IMR-90 (cell line): ENCODE measurements around the gene SCARF2. TPM values are rescaled to one million over a fixed set of nuclear protein-coding genes. Genes with fewer than 3 reads are reported as not detected.

Source experiments
- ATAC-seq: fragments of 200-7000 bp; cut with Tn5 transposase; 2 replicates; pipeline ENCODE4 v1.9.1; 2020; ENCODE audit warnings: low read depth, mild to moderate bottlenecking, moderate library complexity
- BruUV-seq: library from RNA; stranded (reverse); fragments of 400-500 nt; replicated peaks from 2 replicates; lab custom pipeline; 2021; lab: Mats Ljungman, UMichigan
- CTCF ChIA-PET: fragments of 300-600 bp; formaldehyde crosslinking; extraction: SDS; loops from one replicate; lab custom pipeline; 2021; ENCODE audit warnings: antibody characterized with exemption; lab: Yijun Ruan, JAX
- POLR2A ChIA-PET: fragments of 300-600 bp; sonication (Branson Sonifier 250); formaldehyde crosslinking; loops from one replicate; lab custom pipeline; 2022; ENCODE audit warnings: antibody characterized with exemption; ENCODE audit not compliant: unreplicated experiment; lab: Charles Lee
- DNase-seq: peaks from one replicate; pipeline ENCODE4 v3.0.0; 2013
- H2AFZ ChIP-seq: replicated peaks from 2 replicates; pipeline ENCODE3; 2013; ENCODE audit warnings: low read length, mild to moderate bottlenecking; ENCODE audit not compliant: poor library complexity
- H2AK5ac ChIP-seq: 2 replicates; pipeline ENCODE4 v1.6.1; 2013; ENCODE audit warnings: low read depth, low read length, inconsistent platforms
- H2AK9ac ChIP-seq: replicated peaks from 2 replicates; pipeline ENCODE3; 2013; ENCODE audit warnings: mild to moderate bottlenecking, low read depth, low read length, moderate library complexity; ENCODE audit not compliant: poor library complexity
- H2BK120ac ChIP-seq: 2 replicates; pipeline ENCODE4 v1.6.1; 2013; ENCODE audit warnings: low read depth, low read length, inconsistent platforms
- H2BK15ac ChIP-seq: 3 replicates; pipeline ENCODE4 v1.6.1; 2013; ENCODE audit warnings: low read depth, low read length, inconsistent platforms
- H2BK20ac ChIP-seq: 2 replicates; pipeline ENCODE4 v1.6.1; 2013; ENCODE audit warnings: low read depth, mild to moderate bottlenecking, inconsistent platforms, low read length, moderate library complexity
- H2BK5ac ChIP-seq: 2 replicates; pipeline ENCODE4 v1.6.1; 2013; ENCODE audit warnings: mild to moderate bottlenecking, low read depth, low read length, inconsistent platforms; ENCODE audit not compliant: poor library complexity, severe bottlenecking
- H3K14ac ChIP-seq: replicated peaks from 2 replicates; pipeline ENCODE4 v1.6.1; 2013; ENCODE audit warnings: low read depth, low read length, inconsistent platforms
- H3K18ac ChIP-seq: 2 replicates; pipeline ENCODE4 v1.6.1; 2013; ENCODE audit warnings: low read depth, low read length, control low read depth
- H3K23ac ChIP-seq: 2 replicates; pipeline ENCODE4 v1.6.1; 2013; ENCODE audit warnings: low read depth, low read length, inconsistent platforms
- H3K27ac ChIP-seq: 2 replicates; pipeline ENCODE4 v1.5.1; 2013; ENCODE audit warnings: mild to moderate bottlenecking, control low read depth, low read length; ENCODE audit not compliant: insufficient read depth
- H3K27me3 ChIP-seq: 2 replicates; pipeline ENCODE4 v1.6.1; 2013; ENCODE audit warnings: low read length; ENCODE audit not compliant: control insufficient read depth, insufficient read depth
- H3K36me3 ChIP-seq: 2 replicates; pipeline ENCODE4 v1.6.1; 2013; ENCODE audit warnings: low read length, mixed read lengths; ENCODE audit not compliant: control insufficient read depth, insufficient read depth
- H3K4ac ChIP-seq: 2 replicates; pipeline ENCODE4 v1.6.1; 2013; ENCODE audit warnings: low read depth, low read length, inconsistent platforms
- H3K4me1 ChIP-seq: 2 replicates; pipeline ENCODE4 v1.6.1; 2013; ENCODE audit warnings: low read length, mixed read lengths; ENCODE audit not compliant: control insufficient read depth, insufficient read depth
- H3K4me2 ChIP-seq: 2 replicates; pipeline ENCODE4 v1.6.1; 2013; ENCODE audit warnings: low read depth, mild to moderate bottlenecking, control low read depth, low read length, moderate library complexity
- H3K4me3 ChIP-seq: 2 replicates; pipeline ENCODE4 v1.5.1; 2013; ENCODE audit warnings: low read depth, mild to moderate bottlenecking, control low read depth, low read length, moderate library complexity; ENCODE audit not compliant: insufficient read depth
- H3K56ac ChIP-seq: 2 replicates; pipeline ENCODE4 v1.6.1; 2013; ENCODE audit warnings: low read length, inconsistent platforms; ENCODE audit not compliant: insufficient read depth; ENCODE audit errors: extremely low read depth
- H3K79me1 ChIP-seq, 2 experiments: 2 replicates each; pipeline ENCODE4 v1.6.1; 2013; ENCODE audit warnings: low read length in 2 of 2, inconsistent platforms in 1 of 2, low read depth in 1 of 2
- H3K9ac ChIP-seq: 2 replicates; pipeline ENCODE4 v1.6.1; 2013; ENCODE audit warnings: low read depth, low read length, control low read depth
- H3K9me1 ChIP-seq: 2 replicates; pipeline ENCODE4 v1.6.1; 2013; ENCODE audit warnings: low read length, inconsistent platforms; ENCODE audit not compliant: insufficient read depth
- H3K9me3 ChIP-seq: 2 replicates; pipeline ENCODE4 v1.6.1; 2013; ENCODE audit warnings: low read length; ENCODE audit not compliant: control insufficient read depth, insufficient read depth
- H4K20me1 ChIP-seq: 2 replicates; pipeline ENCODE4 v1.6.1; 2013; ENCODE audit warnings: low read length, inconsistent platforms; ENCODE audit not compliant: insufficient read depth
- H4K5ac ChIP-seq: 2 replicates; pipeline ENCODE4 v1.6.1; 2013; ENCODE audit warnings: mild to moderate bottlenecking, low read depth, low read length, control low read depth
- H4K8ac ChIP-seq, 2 experiments: 2 replicates each; pipeline ENCODE4 v1.6.1; 2013; ENCODE audit warnings: low read depth in 2 of 2, low read length in 2 of 2, control low read depth in 1 of 2, inconsistent platforms in 1 of 2
- H4K91ac ChIP-seq: 2 replicates; pipeline ENCODE4 v1.6.1; 2013; ENCODE audit warnings: low read depth, low read length, inconsistent platforms; ENCODE audit not compliant: insufficient read depth
- CHD1 ChIP-seq: IDR thresholded peaks from 2 replicates; pipeline ENCODE4 v1.6.1; 2012; ENCODE audit warnings: low read depth, low read length, improper control_type of control experiment
- CTCF ChIP-seq: conservative IDR thresholded peaks from 2 replicates; pipeline ENCODE4 v1.5.1; 2012; ENCODE audit warnings: mild to moderate bottlenecking, low read depth, low read length, improper control_type of control experiment
- MAZ ChIP-seq: IDR thresholded peaks from 2 replicates; pipeline ENCODE4 v1.6.1; 2012; ENCODE audit warnings: low read depth, mild to moderate bottlenecking, low read length, improper control_type of control experiment, moderate library complexity, borderline replicate concordance
- RAD21 ChIP-seq: IDR thresholded peaks from 2 replicates; pipeline ENCODE4 v1.6.1; 2012; ENCODE audit warnings: low read length, improper control_type of control experiment
- RCOR1 ChIP-seq: IDR thresholded peaks from 2 replicates; pipeline ENCODE4 v1.6.1; 2012; ENCODE audit warnings: mild to moderate bottlenecking, low read length, improper control_type of control experiment; ENCODE audit not compliant: insufficient replicate concordance
- WGBS, 2 experiments: methylation state at CpG; one replicate each; pipeline versions ENCODE4 v1.1.5 to v1.1.7; 2013; ENCODE audit warnings: missing lambda C conversion rate in 2 of 2; ENCODE audit not compliant: insufficient read length in 1 of 2; ENCODE audit errors: extremely low coverage in 2 of 2; 5-methylcytosine and 5-hydroxymethylcytosine counted together
- dilution Hi-C: fragments of 300-500 bp; cut with HindIII; formaldehyde crosslinking; loops from one replicate; pipeline ENCODE4 v1.14.3; 2018; ENCODE audit warnings: low sequenced_read_pairs; ENCODE audit not compliant: unreplicated experiment
- in situ Hi-C: fragments of 300-500 bp; cut with MboI; formaldehyde crosslinking; loops from 3 replicates; pipeline ENCODE4 v1.14.3; 2019; ENCODE audit warnings: low sequenced_read_pairs, inconsistent platforms, mixed read lengths
- intact Hi-C: fragments of 100-400 bp; cut with micrococcal nuclease; formaldehyde crosslinking; loops from 2 replicates; pipeline ENCODE4 v1.10.0; 2022
- polyA plus RNA-seq, 3 experiments: library from polyadenylated mRNA; depleted of rRNA; stranded (reverse); fragments of >200 nt; gene quantifications; 2 replicates each; pipeline ENCODE4 v1.2.3, GENCODE V29; 2012; ENCODE audit warnings: low replicate concordance in 1 of 3
- total RNA-seq: library from RNA; depleted of rRNA; stranded (reverse); fragments of >200 nt; gene quantifications from 2 replicates; pipeline ENCODE4 v1.2.3, GENCODE V29; 2012
- TF ChIP-seq, protein P1 (sequence below): fragments of 150-350 bp; IDR thresholded peaks from 2 replicates; pipeline ENCODE4 v1.6.1; 2016; ENCODE audit warnings: low read depth, mild to moderate bottlenecking, low read length, moderate library complexity, borderline replicate concordance
- TF ChIP-seq, protein P2 (sequence below): fragments of 150-350 bp; IDR thresholded peaks from 2 replicates; pipeline ENCODE4 v1.6.1; 2017; ENCODE audit warnings: mild to moderate bottlenecking, antibody characterized with exemption, low read length, low read depth

SCARF2 gene
- total and polyA plus RNA-seq, 2 of the 4 experiments (the other 2 are of a cell fraction): 3.4 to 37.0 TPM

DNA sequence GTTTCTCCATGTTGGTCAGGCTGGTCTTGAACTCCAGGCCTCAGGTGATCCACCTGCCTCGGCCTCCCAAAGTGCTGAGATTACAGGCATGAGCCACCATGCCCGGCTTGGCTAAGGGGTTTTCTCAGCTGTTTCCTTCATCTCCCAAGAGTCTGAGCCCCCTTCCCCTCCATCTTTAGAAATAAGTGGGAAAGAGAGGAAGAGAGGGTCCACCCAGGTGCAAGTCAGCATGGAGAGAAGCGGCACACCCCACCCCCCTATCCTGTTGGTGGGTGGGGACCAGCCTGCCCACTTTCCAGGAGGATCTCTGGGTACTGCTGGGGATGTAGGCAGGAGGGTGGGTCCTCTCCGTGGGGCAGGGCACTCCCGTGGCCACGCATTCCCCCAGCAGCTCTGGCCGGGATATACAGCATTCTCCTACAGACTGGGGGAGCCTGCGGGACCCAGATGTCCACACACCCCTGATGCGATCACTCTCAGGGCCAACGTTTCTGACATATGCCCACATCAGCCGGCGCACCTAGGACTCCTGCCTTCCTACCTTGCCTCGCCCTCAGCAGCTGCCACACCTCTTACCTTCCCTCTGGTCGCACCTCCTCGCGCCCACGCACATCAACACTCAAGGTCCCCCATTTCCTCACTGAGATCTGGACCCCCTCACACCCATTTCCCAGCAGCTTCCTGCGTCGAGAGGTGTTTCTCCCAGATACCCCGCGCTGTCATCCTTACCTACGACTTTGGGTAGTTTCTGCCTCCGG, 8.9 kb downstream of the SCARF2 start:
- H4K20me1 ChIP-seq: peaks cover 75% of the 10 kb centered on the region
- no peak overlapping the region for H2BK120ac ChIP-seq
- H3K23ac ChIP-seq: no peak overlapping the region
- CTCF ChIA-PET: no interaction called here
- no peaks in the 10 kb centered on the region for H3K9me3 ChIP-seq
- no peak overlapping the region for H2BK20ac ChIP-seq
- H2AFZ ChIP-seq: no peak overlapping the region
- no peaks in the 10 kb centered on the region for H3K27me3 ChIP-seq
- 99% methylated on average over 14 of the region's 23 CpGs; no CpG with 5 or more reads in 1 of the 2 experiments for WGBS, 2 experiments
- H3K9ac ChIP-seq: no peak overlapping the region
- 0 out of 2 replicates have a peak, but pooled peaks cover under 1% of the 10 kb centered on the region for H3K4me1 ChIP-seq
- H3K4ac ChIP-seq: no peak overlapping the region
- no peak for ATAC-seq
- BruUV-seq: no TSS peak
- no peak overlapping the region for H2BK15ac ChIP-seq
- H2AK5ac ChIP-seq: no peak overlapping the region
- no peak overlapping the region for H3K4me3 ChIP-seq
- peak overlapping the region; percentile 65 for H2AK9ac ChIP-seq
- H3K14ac ChIP-seq: no peak overlapping the region
- peaks cover 12% of the 10 kb centered on the region for H3K9me1 ChIP-seq
- H3K27ac ChIP-seq: no peak overlapping the region
- H3K36me3 ChIP-seq: peaks cover 54% of the 10 kb centered on the region
- no peak overlapping the region for H3K56ac ChIP-seq
- dilution Hi-C loops (no loop called here), in situ Hi-C loops (no loop called here), intact Hi-C loops (no loop called here)
- H4K91ac ChIP-seq: no peak overlapping the region
- no peak overlapping the region for H2BK5ac ChIP-seq
- H3K4me2 ChIP-seq: no peak overlapping the region
- POLR2A ChIA-PET: interaction anchor here (0.6 kb wide), 1 partner anchor 84 kb away, joined by 3 read pairs; no protein-coding TSS in a partner anchor
- H4K5ac ChIP-seq: no peak overlapping the region
- peaks cover 3 to 58% of the 10 kb centered on the region in 2 experiments; a peak in 3 of 4 replicates for H3K79me1 ChIP-seq
- H4K8ac ChIP-seq: no peak overlapping the region
- no peak for DNase-seq
- no peak for TF ChIP-seq MAZ
- TF ChIP-seq RAD21: no peak
- no peak for TF ChIP-seq RCOR1
- TF ChIP-seq, protein P1, sequence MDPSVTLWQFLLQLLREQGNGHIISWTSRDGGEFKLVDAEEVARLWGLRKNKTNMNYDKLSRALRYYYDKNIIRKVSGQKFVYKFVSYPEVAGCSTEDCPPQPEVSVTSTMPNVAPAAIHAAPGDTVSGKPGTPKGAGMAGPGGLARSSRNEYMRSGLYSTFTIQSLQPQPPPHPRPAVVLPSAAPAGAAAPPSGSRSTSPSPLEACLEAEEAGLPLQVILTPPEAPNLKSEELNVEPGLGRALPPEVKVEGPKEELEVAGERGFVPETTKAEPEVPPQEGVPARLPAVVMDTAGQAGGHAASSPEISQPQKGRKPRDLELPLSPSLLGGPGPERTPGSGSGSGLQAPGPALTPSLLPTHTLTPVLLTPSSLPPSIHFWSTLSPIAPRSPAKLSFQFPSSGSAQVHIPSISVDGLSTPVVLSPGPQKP: no peak
- TF ChIP-seq, protein P2, sequence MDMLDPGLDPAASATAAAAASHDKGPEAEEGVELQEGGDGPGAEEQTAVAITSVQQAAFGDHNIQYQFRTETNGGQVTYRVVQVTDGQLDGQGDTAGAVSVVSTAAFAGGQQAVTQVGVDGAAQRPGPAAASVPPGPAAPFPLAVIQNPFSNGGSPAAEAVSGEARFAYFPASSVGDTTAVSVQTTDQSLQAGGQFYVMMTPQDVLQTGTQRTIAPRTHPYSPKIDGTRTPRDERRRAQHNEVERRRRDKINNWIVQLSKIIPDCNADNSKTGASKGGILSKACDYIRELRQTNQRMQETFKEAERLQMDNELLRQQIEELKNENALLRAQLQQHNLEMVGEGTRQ: no peak
- TF ChIP-seq CTCF: no peak
- no peak for TF ChIP-seq CHD1
- H3K18ac ChIP-seq: no peak overlapping the region
